DOHH2 (cell line): ENCODE measurements around the gene KCNMA1.

Experiments used
- H3F3A ChIP-seq: fragments of 200-600 bp; sonication (generic), shearing (Covaris generic); 2 replicates; pipeline ENCODE4 v1.6.0; 2016; ENCODE audit warnings: antibody characterized with exemption, mild to moderate bottlenecking; ENCODE audit not compliant: control insufficient read depth, insufficient read depth
- H3K27ac ChIP-seq: fragments of 200-600 bp; sonication (generic); 2 replicates; pipeline ENCODE4 v1.5.1; 2014; ENCODE audit warnings: low read depth, mild to moderate bottlenecking, low read length, moderate library complexity
- H3K27me3 ChIP-seq: fragments of 200-600 bp; sonication (generic); 2 replicates; pipeline ENCODE4 v1.6.1; 2014; ENCODE audit warnings: mild to moderate bottlenecking, low read length, mixed read lengths; ENCODE audit not compliant: control insufficient read depth
- H3K36me3 ChIP-seq: fragments of 200-600 bp; sonication (generic); 2 replicates; pipeline ENCODE4 v1.6.1; 2014; ENCODE audit warnings: mild to moderate bottlenecking, low read length, moderate library complexity, mixed read lengths; ENCODE audit not compliant: control insufficient read depth
- H3K4me1 ChIP-seq: fragments of 200-600 bp; sonication (generic); 2 replicates; pipeline ENCODE4 v1.6.1; 2014; ENCODE audit warnings: mild to moderate bottlenecking, low read length, mixed read lengths; ENCODE audit not compliant: control insufficient read depth
- H3K4me2 ChIP-seq: fragments of 200-600 bp; sonication (generic); 2 replicates; pipeline ENCODE4 v1.6.0; 2014; ENCODE audit warnings: mild to moderate bottlenecking, low read length, moderate library complexity
- H3K4me3 ChIP-seq: fragments of 200-600 bp; sonication (generic); 2 replicates; pipeline ENCODE4 v1.5.1; 2014; ENCODE audit warnings: mild to moderate bottlenecking, low read length, mixed read lengths
- H3K79me2 ChIP-seq: fragments of 200-600 bp; sonication (generic); 2 replicates; pipeline ENCODE4 v1.6.1; 2014; ENCODE audit warnings: mild to moderate bottlenecking, low read length, mixed read lengths; ENCODE audit not compliant: control insufficient read depth
- H3K9me2 ChIP-seq: fragments of 200-600 bp; sonication (generic); replicated peaks from 2 replicates; pipeline ENCODE4 v1.6.1; 2014; ENCODE audit warnings: mild to moderate bottlenecking, low read length, mixed read lengths; ENCODE audit not compliant: control insufficient read depth
- H3K9me3 ChIP-seq: fragments of 200-600 bp; sonication (generic); 2 replicates; pipeline ENCODE4 v1.6.1; 2014; ENCODE audit warnings: antibody characterized with exemption, low read length, mixed read lengths; ENCODE audit not compliant: control insufficient read depth, insufficient read depth
- H4K20me1 ChIP-seq: fragments of 200-600 bp; sonication (generic); 2 replicates; pipeline ENCODE4 v1.6.0; 2014; ENCODE audit warnings: low read depth, mild to moderate bottlenecking, antibody characterized with exemption, low read length, moderate library complexity; ENCODE audit not compliant: control insufficient read depth, insufficient read depth
- CTCF ChIP-seq: fragments of 200-600 bp; sonication (generic); IDR thresholded peaks from one replicate; pipeline ENCODE4 v1.5.1; 2014; ENCODE audit warnings: antibody characterized with exemption, mild to moderate bottlenecking, low read depth, low read length; ENCODE audit not compliant: poor library complexity, severe bottlenecking
- EZH2phosphoT487 ChIP-seq: fragments of 200-600 bp; sonication (generic); IDR thresholded peaks from 2 replicates; pipeline ENCODE4 v1.6.1; 2017; ENCODE audit warnings: borderline replicate concordance, mild to moderate bottlenecking, antibody characterized with exemption, low read length, moderate library complexity, mixed read lengths

KCNMA1 gene

GRCh38 chr10:77546042-77546441 is 91.6 kb downstream of the KCNMA1 start:
- no peak overlapping the region for H3K4me3 ChIP-seq
- H3K9me3 ChIP-seq: 0 out of 2 replicates have a peak, but pooled peaks cover 2% of the 10 kb centered on the region
- H4K20me1 ChIP-seq: no peaks in the 10 kb centered on the region
- H3K27ac ChIP-seq: no peak overlapping the region
- H3K36me3 ChIP-seq: no peaks in the 10 kb centered on the region
- no peaks in the 10 kb centered on the region for H3K9me2 ChIP-seq
- no peaks in the 10 kb centered on the region for H3K79me2 ChIP-seq
- peaks cover 12% of the 10 kb centered on the region for H3K4me1 ChIP-seq
- H3K27me3 ChIP-seq: no peaks in the 10 kb centered on the region
- no peaks in the 10 kb centered on the region for H3F3A ChIP-seq
- no peak overlapping the region for H3K4me2 ChIP-seq
- no peak for TF ChIP-seq EZH2phosphoT487
- TF ChIP-seq CTCF: no peak

GRCh38 chr10:77545585-77545984 is 92.0 kb downstream of the KCNMA1 start:
- H3K27ac ChIP-seq: no peak overlapping the region
- H3K4me2 ChIP-seq: no peak overlapping the region
- TF ChIP-seq EZH2phosphoT487 (no peak), CTCF (no peak)
- no peak overlapping the region for H3K4me3 ChIP-seq
- H3K79me2 ChIP-seq: no peaks in the 10 kb centered on the region
- no peaks in the 10 kb centered on the region for H3F3A ChIP-seq
- H3K9me3 ChIP-seq: 0 out of 2 replicates have a peak, but pooled peaks cover 2% of the 10 kb centered on the region
- H3K36me3 ChIP-seq: no peaks in the 10 kb centered on the region
- H3K9me2 ChIP-seq: no peaks in the 10 kb centered on the region
- H4K20me1 ChIP-seq: no peaks in the 10 kb centered on the region
- H3K4me1 ChIP-seq: peaks cover 16% of the 10 kb centered on the region
- no peaks in the 10 kb centered on the region for H3K27me3 ChIP-seq

DNA sequence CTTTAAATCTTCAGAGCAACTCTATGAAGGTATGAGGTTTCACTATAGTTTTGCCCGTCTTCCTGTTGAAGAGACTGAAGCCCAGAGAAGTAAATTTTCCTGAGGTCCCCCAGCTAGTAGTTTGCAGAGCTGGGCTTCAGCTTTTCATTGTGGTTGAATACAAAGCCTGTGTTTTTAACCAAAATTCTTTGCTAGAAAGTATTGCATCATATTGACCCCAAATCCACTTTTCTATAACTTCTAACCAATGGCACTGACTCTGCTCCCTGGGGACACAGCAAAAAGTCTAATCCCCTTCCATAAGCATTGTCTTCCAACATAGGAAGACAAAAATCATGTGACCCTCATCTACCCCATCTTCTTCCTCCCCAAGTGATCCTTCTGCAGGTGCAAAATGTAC is 93.0 kb downstream of the KCNMA1 start:
- Histone ChIP-seq H3K79me2 (no peaks in the 10 kb centered on the region), H3K9me3 (0 out of 2 replicates have a peak, but pooled peaks cover 2% of the 10 kb centered on the region), H3K4me2 (no peak overlapping the region), H3F3A (no peaks in the 10 kb centered on the region), H3K9me2 (no peaks in the 10 kb centered on the region), H3K4me3 (no peak overlapping the region), H4K20me1 (no peaks in the 10 kb centered on the region), H3K36me3 (no peaks in the 10 kb centered on the region), H3K4me1 (peaks cover 16% of the 10 kb centered on the region), H3K27ac (no peak overlapping the region), H3K27me3 (no peaks in the 10 kb centered on the region)
- no peak for TF ChIP-seq CTCF
- TF ChIP-seq EZH2phosphoT487: no peak
